Endothelial cell of umbilical vein (primary cell): ENCODE results near the gene POSTN. TPM values are rescaled to one million over a fixed set of nuclear protein-coding genes. Genes with fewer than 3 reads are reported as not detected.

Source experiments
- BruUV-seq: library from RNA; stranded (reverse); fragments of 400-500 nt; replicated peaks from 2 replicates; lab custom pipeline; 2021; lab: Mats Ljungman, UMichigan
- CTCF ChIA-PET: fragments of 300-600, 350-600 bp; sonication (Branson Sonifier 250); formaldehyde crosslinking; loops from one replicate; lab custom pipeline; 2021; ENCODE audit warnings: antibody characterized with exemption, inconsistent platforms; lab: Charles Lee
- POLR2A ChIA-PET: fragments of 300-600, 350-600 bp; sonication (Branson Sonifier 250); formaldehyde crosslinking; loops from one replicate; lab custom pipeline; 2021; ENCODE audit warnings: antibody characterized with exemption, inconsistent platforms; lab: Charles Lee
- DNase-seq: peaks from one replicate; pipeline ENCODE4 v3.0.0-alpha.2; 2011; ENCODE audit warnings: low read depth, low spot score
- FAIRE-seq: peaks from 2 replicates; lab custom pipeline; 2011; peaks lifted over from hg19 to GRCh38; lab: Jason Lieb, UNC
- H2AFZ ChIP-seq: 2 replicates; pipeline ENCODE4 v1.6.0; 2012; ENCODE audit warnings: low read depth, low read length, control low read depth, inconsistent platforms
- H3K27ac ChIP-seq: 2 replicates; pipeline ENCODE4 v1.5.1; 2011; ENCODE audit warnings: low read depth, mild to moderate bottlenecking, control low read depth, low read length, moderate library complexity; ENCODE audit not compliant: insufficient read depth
- H3K27me3 ChIP-seq, 2 experiments: 2 replicates each; pipeline versions ENCODE4 v1.6.0 to v1.6.1; 2011; ENCODE audit warnings: low read length in 2 of 2, mixed read lengths in 1 of 2; ENCODE audit not compliant: control insufficient read depth in 2 of 2, insufficient read depth in 2 of 2
- H3K36me3 ChIP-seq, 2 experiments: 2 replicates in 1 of 2; 3 replicates in 1 of 2; pipeline ENCODE4 v1.5.1; 2011; ENCODE audit warnings: low read length in 2 of 2, mild to moderate bottlenecking in 1 of 2, moderate library complexity in 1 of 2; ENCODE audit not compliant: control insufficient read depth in 2 of 2, insufficient read depth in 2 of 2; ENCODE audit errors: extremely low read depth in 1 of 2
- H3K4me1 ChIP-seq: 3 replicates; pipeline ENCODE4 v1.5.1; 2011; ENCODE audit warnings: mild to moderate bottlenecking, low read length; ENCODE audit not compliant: control insufficient read depth, insufficient read depth; ENCODE audit errors: extremely low read depth
- H3K4me2 ChIP-seq: 2 replicates; pipeline ENCODE4 v1.6.1; 2011; ENCODE audit warnings: low read length, control low read depth, mixed read lengths; ENCODE audit not compliant: insufficient read depth
- H3K4me3 ChIP-seq, 3 experiments: fragments of 200-600 bp in 1 of 3; sonication (generic), shearing (Covaris generic) in 1 of 3; replicated peaks in 1 of 3; 2 replicates each; pipeline ENCODE4 v1.5.1; 2011 to 2016; ENCODE audit warnings: control low read depth in 3 of 3, low read length in 3 of 3, mild to moderate bottlenecking in 2 of 3, inconsistent platforms in 1 of 3, low read depth in 1 of 3, moderate library complexity in 1 of 3; ENCODE audit not compliant: insufficient read depth in 1 of 3
- H3K79me2 ChIP-seq: 2 replicates; pipeline ENCODE4 v1.6.0; 2012; ENCODE audit warnings: low read length, inconsistent platforms; ENCODE audit not compliant: control insufficient read depth, insufficient read depth
- H3K9ac ChIP-seq: replicated peaks from 2 replicates; pipeline ENCODE3; 2011; ENCODE audit warnings: low read length, control low read depth; ENCODE audit not compliant: insufficient read depth; ENCODE audit errors: extremely low read depth
- H3K9me1 ChIP-seq: replicated peaks from 3 replicates; pipeline ENCODE4 v1.6.0; 2011; ENCODE audit warnings: mild to moderate bottlenecking, low read length; ENCODE audit not compliant: control insufficient read depth, insufficient read depth; ENCODE audit errors: extremely low read depth
- H3K9me3 ChIP-seq: replicated peaks from 2 replicates; pipeline ENCODE4 v1.5.1; 2012; ENCODE audit warnings: low read length, inconsistent platforms; ENCODE audit not compliant: control insufficient read depth, insufficient read depth
- H4K20me1 ChIP-seq: replicated peaks from 2 replicates; pipeline ENCODE3; 2011; ENCODE audit warnings: mild to moderate bottlenecking, low read length; ENCODE audit not compliant: control insufficient read depth, insufficient read depth; ENCODE audit errors: extremely low read depth
- EZH2 ChIP-seq: IDR thresholded peaks from 2 replicates; pipeline ENCODE4 v1.6.1; 2012; ENCODE audit warnings: borderline replicate concordance, low read depth, mild to moderate bottlenecking, moderate library complexity, low read length, inconsistent platforms; ENCODE audit not compliant: severe bottlenecking
- FOS ChIP-seq: IDR thresholded peaks from 2 replicates; pipeline ENCODE4 v1.6.1; 2011; ENCODE audit warnings: mild to moderate bottlenecking, low read length, moderate library complexity, borderline replicate concordance; ENCODE audit not compliant: insufficient read depth
- GATA2 ChIP-seq: IDR thresholded peaks from 2 replicates; pipeline ENCODE4 v1.7.0; 2011; ENCODE audit warnings: low read depth, mild to moderate bottlenecking, moderate library complexity, mixed read lengths, low read length; ENCODE audit not compliant: insufficient read length, insufficient read depth
- JUN ChIP-seq: IDR thresholded peaks from 2 replicates; pipeline ENCODE4 v1.6.1; 2011; ENCODE audit warnings: borderline replicate concordance, low read depth; ENCODE audit not compliant: insufficient read length, insufficient read depth
- MYC ChIP-seq: IDR thresholded peaks from one replicate; pipeline ENCODE4 v1.6.1; 2011; ENCODE audit warnings: mild to moderate bottlenecking, low read depth, low read length
- POLR2A ChIP-seq: IDR thresholded peaks from 2 replicates; pipeline ENCODE4 v1.6.1; 2012; ENCODE audit warnings: low read depth, mild to moderate bottlenecking, control low read depth, low read length
- POLR2AphosphoS5 ChIP-seq: IDR thresholded peaks from 2 replicates; pipeline ENCODE4 v1.6.1; 2012; ENCODE audit warnings: low read depth, mild to moderate bottlenecking, control low read depth, low read length, moderate library complexity; ENCODE audit not compliant: insufficient read depth
- dilution Hi-C: fragments of 300-500 bp; cut with MboI; formaldehyde crosslinking; loops from one replicate; pipeline ENCODE4 v1.15.0; 2019; ENCODE audit warnings: low sequenced_read_pairs; ENCODE audit not compliant: extremely low pct_ligation_motif_present
- intact Hi-C: fragments of 100-400 bp; cut with micrococcal nuclease; formaldehyde crosslinking; loops from one replicate; pipeline ENCODE4 v1.10.0; 2022
- polyA plus RNA-seq, 4 experiments: library from polyadenylated mRNA; depleted of rRNA in 3 of 4; stranded (reverse) in 3 of 4; unstranded in 1 of 4; fragments of >200 nt; gene quantifications; 2 replicates each; pipeline versions ENCODE4 v1.2.1 to v1.2.3, GENCODE V29; 2011 to 2012; ENCODE audit warnings: missing spikeins in 1 of 4
- total RNA-seq: library from RNA; stranded (reverse); gene quantifications from 2 replicates; pipeline ENCODE4 v1.2.3, GENCODE V29; 2021
- TF ChIP-seq, protein P1 (sequence below): IDR thresholded peaks from 2 replicates; pipeline ENCODE4 v1.6.1; 2011; ENCODE audit not compliant: insufficient read depth, insufficient read length
- TF ChIP-seq, protein P2 (sequence below), 2 donors: IDR thresholded peaks; 1 replicate in 1 of 2; 2 replicates in 1 of 2; pipeline ENCODE4 v1.5.1; 2011; ENCODE audit warnings: low read length in 2 of 2, mild to moderate bottlenecking in 2 of 2, moderate library complexity in 2 of 2, control low read depth in 1 of 2, inconsistent platforms in 1 of 2, low read depth in 1 of 2; ENCODE audit not compliant: insufficient read depth in 1 of 2; ENCODE audit errors: extremely low read depth in 1 of 2

The POSTN gene
- total and polyA plus RNA-seq, 2 donors (not counting 3 experiments of a cell fraction or from before 2014, with no cell fraction given) = 0.29 to 0.41 TPM

DNA sequence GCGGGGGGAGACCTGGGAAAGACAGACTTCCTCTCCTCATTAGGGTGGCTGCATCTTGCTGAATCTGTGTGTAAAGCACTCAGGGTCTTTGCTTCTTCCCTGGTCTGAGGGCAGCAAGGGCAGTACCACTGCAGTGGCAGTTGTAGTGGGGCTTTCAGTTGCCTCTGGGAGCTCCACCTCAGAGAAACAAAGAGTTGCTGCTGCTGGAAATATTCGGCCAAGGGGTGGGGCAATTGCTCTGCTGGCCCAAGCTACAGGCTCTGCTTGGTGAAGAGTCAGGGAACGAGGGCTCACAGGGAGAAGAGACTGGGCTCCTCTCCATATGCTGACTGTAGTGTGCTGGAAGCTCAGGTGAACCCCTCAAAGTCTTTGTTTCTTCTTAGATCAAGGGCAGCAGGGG, 52.5 kb downstream of the POSTN start:
- no peaks in the 10 kb centered on the region for H3K27me3 ChIP-seq
- no peaks in the 10 kb centered on the region for H3K4me1 ChIP-seq
- POLR2A ChIA-PET = no interaction called here
- H2AFZ ChIP-seq = no peak overlapping the region
- no peaks in the 10 kb centered on the region for H3K79me2 ChIP-seq
- BruUV-seq = no TSS peak
- no peak for DNase-seq
- CTCF ChIA-PET = interaction anchor here (0.6 kb wide), 1 partner anchor 188 kb away, joined by 3 read pairs; no protein-coding TSS in a partner anchor
- no peaks in the 10 kb centered on the region for H3K36me3 ChIP-seq
- TF ChIP-seq, protein P1, sequence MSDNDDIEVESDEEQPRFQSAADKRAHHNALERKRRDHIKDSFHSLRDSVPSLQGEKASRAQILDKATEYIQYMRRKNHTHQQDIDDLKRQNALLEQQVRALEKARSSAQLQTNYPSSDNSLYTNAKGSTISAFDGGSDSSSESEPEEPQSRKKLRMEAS = no peak
- TF ChIP-seq GATA2 = no peak
- no peak for TF ChIP-seq FOS
- no peak for TF ChIP-seq MYC
- TF ChIP-seq EZH2 = no peak
- no peak for TF ChIP-seq POLR2A
- TF ChIP-seq, protein P2, sequence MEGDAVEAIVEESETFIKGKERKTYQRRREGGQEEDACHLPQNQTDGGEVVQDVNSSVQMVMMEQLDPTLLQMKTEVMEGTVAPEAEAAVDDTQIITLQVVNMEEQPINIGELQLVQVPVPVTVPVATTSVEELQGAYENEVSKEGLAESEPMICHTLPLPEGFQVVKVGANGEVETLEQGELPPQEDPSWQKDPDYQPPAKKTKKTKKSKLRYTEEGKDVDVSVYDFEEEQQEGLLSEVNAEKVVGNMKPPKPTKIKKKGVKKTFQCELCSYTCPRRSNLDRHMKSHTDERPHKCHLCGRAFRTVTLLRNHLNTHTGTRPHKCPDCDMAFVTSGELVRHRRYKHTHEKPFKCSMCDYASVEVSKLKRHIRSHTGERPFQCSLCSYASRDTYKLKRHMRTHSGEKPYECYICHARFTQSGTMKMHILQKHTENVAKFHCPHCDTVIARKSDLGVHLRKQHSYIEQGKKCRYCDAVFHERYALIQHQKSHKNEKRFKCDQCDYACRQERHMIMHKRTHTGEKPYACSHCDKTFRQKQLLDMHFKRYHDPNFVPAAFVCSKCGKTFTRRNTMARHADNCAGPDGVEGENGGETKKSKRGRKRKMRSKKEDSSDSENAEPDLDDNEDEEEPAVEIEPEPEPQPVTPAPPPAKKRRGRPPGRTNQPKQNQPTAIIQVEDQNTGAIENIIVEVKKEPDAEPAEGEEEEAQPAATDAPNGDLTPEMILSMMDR (IDR thresholded peaks at IDR 0.05; ENCODE audit: extremely low read depth in 1 of 2, insufficient read depth in 1 of 2, low read depth in 1 of 2, low read length in 2 of 2) = no peak
- TF ChIP-seq POLR2AphosphoS5 = no peak
- TF ChIP-seq JUN = no peak
- no peaks in the 10 kb centered on the region for H3K9me3 ChIP-seq
- dilution Hi-C loops = no loop called here
- H3K27ac ChIP-seq = no peak overlapping the region
- no peak overlapping the region for H3K9ac ChIP-seq
- no peaks in the 10 kb centered on the region for H3K9me1 ChIP-seq
- H3K4me3 ChIP-seq = no peak overlapping the region
- intact Hi-C loops = no loop called here
- H3K4me2 ChIP-seq = no peak overlapping the region
- H4K20me1 ChIP-seq = no peaks in the 10 kb centered on the region
- FAIRE-seq = no peak
